Right atrium auricular region (tissue), 2 donors: ENCODE results near the gene FERMT1. TPM values are rescaled to one million over a fixed set of nuclear protein-coding genes. Genes with fewer than 3 reads are reported as not detected.

Experiments used
- DNase-seq: peaks from one replicate; pipeline ENCODE4 v3.0.0-alpha.2; 2019; ENCODE audit warnings: low spot score
- H3K27ac ChIP-seq, 2 donors: fragments of 200-600 bp; sonication (generic); 1 replicate in 1 of 2; 2 replicates in 1 of 2; pipeline ENCODE4 v1.5.1; 2016 to 2019
- H3K27me3 ChIP-seq, 2 donors: fragments of 200-600 bp; sonication (generic); one replicate each; pipeline versions ENCODE4 v1.5.1 to v1.6.0; 2017 to 2019
- H3K36me3 ChIP-seq: fragments of 200-600 bp; sonication (generic); one replicate; pipeline ENCODE4 v1.5.1; 2016
- H3K4me1 ChIP-seq, 2 donors: fragments of 200-600 bp; sonication (generic); one replicate each; pipeline versions ENCODE4 v1.5.1 to v1.6.0; 2017 to 2019
- H3K4me3 ChIP-seq, 2 donors: fragments of 200-600 bp; sonication (generic); 1 replicate in 1 of 2; 2 replicates in 1 of 2; pipeline ENCODE4 v1.5.1; 2017 to 2019; ENCODE audit warnings: mild to moderate bottlenecking in 1 of 2, moderate library complexity in 1 of 2
- H3K9me3 ChIP-seq, 2 donors: fragments of 200-600 bp; sonication (generic); one replicate each; pipeline ENCODE4 v1.5.1; 2019
- CTCF ChIP-seq, 2 donors: fragments of 200-600 bp; sonication (generic); IDR thresholded peaks; one replicate each; pipeline ENCODE4 v1.5.1; 2019; ENCODE audit warnings: antibody characterized with exemption in 2 of 2
- total RNA-seq, 2 donors: library from RNA; depleted of rRNA; stranded (reverse); fragments of >200 nt; gene quantifications; one replicate each; pipeline ENCODE4 v1.1.0, GENCODE V29; 2016

FERMT1 gene
- total RNA-seq, 2 donors from 2014 or later, result 0.67 to 1.5 TPM

DNA sequence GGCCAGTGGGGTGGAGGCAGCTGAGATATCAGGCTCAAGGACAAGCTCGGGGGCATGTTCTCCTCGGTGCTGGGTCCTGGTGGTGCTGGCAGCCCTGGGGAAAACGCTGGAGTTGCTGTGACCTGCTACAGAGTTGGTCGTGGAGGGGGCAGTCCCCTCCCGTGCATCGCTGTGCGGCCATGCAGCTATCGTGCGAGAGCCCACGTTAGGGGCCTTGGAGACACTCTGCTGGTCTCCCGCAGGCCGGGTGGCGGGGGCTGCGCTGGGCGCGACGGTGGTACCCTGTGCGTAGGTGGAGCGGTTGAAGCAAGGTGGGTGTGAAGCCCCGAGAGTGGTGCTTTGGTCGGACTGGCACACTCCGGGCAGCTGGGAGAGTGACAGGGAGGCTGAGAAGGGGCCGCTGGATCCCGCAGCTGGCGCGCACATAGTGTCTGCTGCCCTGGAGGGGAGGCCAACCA is 81.0 kb downstream of the FERMT1 start:
- Histone ChIP-seq H3K4me3 (no peak overlapping the region), H3K36me3 (peaks cover 61% of the 10 kb centered on the region), H3K9me3 (no peaks in the 10 kb centered on the region), H3K27ac (no peak overlapping the region), H3K4me1 (peaks cover 0 to 9% of the 10 kb centered on the region in 2 donors), H3K27me3 (no peaks in the 10 kb centered on the region)
- DNase-seq, result no peak
- TF ChIP-seq CTCF (IDR thresholded peaks at IDR 0.05), result no peak

DNA sequence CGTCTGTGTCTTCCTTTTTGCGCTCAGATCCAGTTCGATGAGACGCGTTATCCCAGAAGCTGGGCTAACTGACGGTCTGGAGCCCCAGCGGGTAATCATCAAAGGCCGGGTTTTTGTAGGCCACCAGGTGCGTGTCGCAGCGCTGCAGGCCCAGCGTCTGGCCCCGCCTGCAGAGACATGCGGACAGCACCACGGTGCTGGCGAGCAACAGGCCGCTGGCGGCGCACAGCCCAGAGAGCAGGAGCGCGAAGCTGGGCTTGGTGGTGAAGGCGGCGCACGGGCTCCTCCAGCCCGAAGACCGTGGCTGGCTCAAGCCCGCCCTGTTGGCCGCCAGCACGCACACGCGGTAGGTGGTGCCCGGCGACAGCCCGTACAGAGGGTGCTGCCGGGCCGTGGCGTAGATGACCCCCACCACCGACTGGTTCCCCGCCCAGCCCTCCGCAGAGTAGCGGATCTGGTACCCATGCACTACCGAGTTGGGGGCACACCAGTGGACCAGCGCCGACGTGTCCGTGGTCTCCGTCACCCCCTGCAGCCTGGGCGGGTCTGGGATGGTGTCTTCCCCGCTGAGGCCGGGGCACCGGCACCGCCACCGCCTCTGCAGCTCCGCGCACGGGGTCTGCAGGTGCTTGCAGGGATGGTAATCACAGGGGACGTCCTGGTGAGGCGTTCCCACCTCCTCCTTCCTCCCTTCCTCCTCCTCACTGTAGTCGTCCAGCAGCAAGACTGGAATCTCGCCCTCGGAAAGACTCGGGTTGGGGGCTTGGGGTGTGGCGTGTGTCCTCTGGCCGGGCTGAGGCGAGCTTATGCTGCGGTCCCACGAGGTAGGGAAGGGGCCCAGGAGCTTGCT is 81.6 kb downstream of the FERMT1 start:
- H3K4me3 ChIP-seq, result no peak overlapping the region
- no peak for DNase-seq
- no peak overlapping the region for H3K27ac ChIP-seq
- H3K9me3 ChIP-seq, result no peaks in the 10 kb centered on the region
- TF ChIP-seq CTCF (IDR thresholded peaks at IDR 0.05), result no peak
- peaks cover 0 to 9% of the 10 kb centered on the region in 2 donors for H3K4me1 ChIP-seq
- H3K27me3 ChIP-seq, result no peaks in the 10 kb centered on the region
- H3K36me3 ChIP-seq, result peaks cover 68% of the 10 kb centered on the region

DNA sequence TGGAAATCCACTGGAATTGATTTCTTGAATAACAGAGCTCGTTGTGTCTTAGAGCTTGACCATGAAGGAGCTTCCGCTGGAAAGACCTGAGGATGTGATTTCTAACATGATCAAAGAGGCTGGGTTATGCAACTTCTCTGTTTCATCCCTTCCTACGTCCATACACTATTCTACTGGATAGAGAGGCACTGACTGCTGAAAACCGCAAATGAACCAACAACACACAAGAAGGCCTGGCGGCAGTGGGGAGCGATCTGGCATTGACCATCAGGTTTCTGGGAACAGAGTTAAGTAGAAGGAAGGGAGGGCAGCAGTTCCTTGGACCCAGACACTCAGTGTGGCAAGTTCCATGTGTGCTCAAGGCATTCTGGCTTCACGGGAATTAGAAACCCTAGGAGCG is 82.3 kb downstream of the FERMT1 start:
- H3K4me1 ChIP-seq, result peaks cover 0 to 9% of the 10 kb centered on the region in 2 donors
- H3K9me3 ChIP-seq, result no peaks in the 10 kb centered on the region
- H3K27ac ChIP-seq, result no peak overlapping the region
- H3K4me3 ChIP-seq, result no peak overlapping the region
- TF ChIP-seq CTCF (IDR thresholded peaks at IDR 0.05), result no peak
- no peak for DNase-seq
- H3K36me3 ChIP-seq, result peaks cover 74% of the 10 kb centered on the region
- H3K27me3 ChIP-seq, result no peaks in the 10 kb centered on the region

- H3K27me3 ChIP-seq, result no peaks in the 10 kb centered on the region
- peaks cover 75% of the 10 kb centered on the region for H3K36me3 ChIP-seq
- no peak for TF ChIP-seq CTCF (IDR thresholded peaks at IDR 0.05)
- no peak overlapping the region for H3K4me3 ChIP-seq
- H3K4me1 ChIP-seq, result peaks cover 0 to 10% of the 10 kb centered on the region in 2 donors
- DNase-seq, result no peak
- no peaks in the 10 kb centered on the region for H3K9me3 ChIP-seq
- H3K27ac ChIP-seq, result no peak overlapping the region
Measured at GRCh38 chr20:6039766-6040165, 83.1 kb downstream of the FERMT1 start.

DNA sequence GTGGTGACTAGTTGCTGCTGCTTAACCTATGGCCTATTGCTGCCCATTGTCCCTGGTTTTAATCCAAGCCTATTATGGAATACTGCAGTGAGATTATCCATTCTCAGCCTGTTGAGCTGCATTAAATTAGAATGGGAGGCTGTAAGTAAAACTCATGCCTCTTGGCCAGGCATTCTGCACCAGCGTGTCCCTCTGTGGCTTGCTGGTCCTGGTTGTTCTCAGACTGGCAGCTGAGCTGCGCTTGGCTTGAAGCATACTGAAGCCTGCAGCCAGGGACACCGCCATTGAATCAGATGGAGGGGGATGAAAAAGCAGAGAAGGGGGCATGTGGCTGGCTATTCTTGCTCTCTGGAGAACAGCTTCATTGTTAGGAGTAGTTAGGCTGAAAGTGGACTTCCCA is 84.6 kb downstream of the FERMT1 start:
- Histone ChIP-seq H3K27ac (peak overlapping the region; percentile 20 to 36), H3K27me3 (no peaks in the 10 kb centered on the region), H3K4me3 (no peak overlapping the region), H3K9me3 (no peaks in the 10 kb centered on the region), H3K36me3 (peaks cover 75% of the 10 kb centered on the region), H3K4me1 (peaks cover 0 to 25% of the 10 kb centered on the region in 2 donors)
- DNase-seq, result no peak
- no peak for TF ChIP-seq CTCF (IDR thresholded peaks at IDR 0.05)
